Measurements from ENCODE around the gene CHD2.

CHD2 gene

DNA sequence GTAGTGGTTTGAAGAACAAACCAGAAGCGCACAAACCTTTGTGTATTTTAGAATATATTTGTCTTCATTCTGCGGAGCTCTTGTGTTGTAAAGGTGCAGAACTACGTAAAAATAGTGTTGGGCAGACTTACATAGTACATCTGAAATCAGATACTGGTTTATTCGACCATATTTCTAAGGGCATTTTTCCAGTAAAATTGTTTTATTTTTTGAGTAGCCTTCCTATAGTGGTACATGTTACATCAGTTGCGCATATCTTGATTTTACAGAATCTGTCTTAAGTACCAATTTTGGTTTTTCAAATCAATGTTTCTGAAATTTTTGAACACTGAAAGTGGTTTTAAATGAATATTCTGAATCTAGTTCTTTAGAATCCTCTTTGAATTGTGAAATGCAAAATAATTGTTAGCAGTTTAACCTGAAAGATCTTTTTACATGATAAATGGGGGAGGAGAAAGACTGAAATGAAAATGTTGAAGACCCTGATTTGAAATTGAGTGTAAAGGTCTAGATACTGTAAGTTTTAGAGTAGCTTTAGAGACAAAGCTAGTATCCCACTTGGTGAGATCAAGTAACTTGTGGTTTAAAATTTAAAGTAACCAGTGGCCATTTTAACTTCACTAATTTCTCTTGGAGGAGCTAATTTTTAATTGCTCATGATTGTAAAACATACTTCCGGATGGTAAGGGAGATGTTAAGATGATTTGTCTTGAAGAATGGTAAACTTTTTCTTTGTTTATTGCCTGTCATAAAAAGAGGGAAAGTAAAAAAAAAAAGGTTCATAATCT lies 15.5 kb upstream of the CHD2 start:
- DNase-seq (ENCODE audit: low read depth in 3 of 3, low spot score in 1 of 3) = no peak

DNA sequence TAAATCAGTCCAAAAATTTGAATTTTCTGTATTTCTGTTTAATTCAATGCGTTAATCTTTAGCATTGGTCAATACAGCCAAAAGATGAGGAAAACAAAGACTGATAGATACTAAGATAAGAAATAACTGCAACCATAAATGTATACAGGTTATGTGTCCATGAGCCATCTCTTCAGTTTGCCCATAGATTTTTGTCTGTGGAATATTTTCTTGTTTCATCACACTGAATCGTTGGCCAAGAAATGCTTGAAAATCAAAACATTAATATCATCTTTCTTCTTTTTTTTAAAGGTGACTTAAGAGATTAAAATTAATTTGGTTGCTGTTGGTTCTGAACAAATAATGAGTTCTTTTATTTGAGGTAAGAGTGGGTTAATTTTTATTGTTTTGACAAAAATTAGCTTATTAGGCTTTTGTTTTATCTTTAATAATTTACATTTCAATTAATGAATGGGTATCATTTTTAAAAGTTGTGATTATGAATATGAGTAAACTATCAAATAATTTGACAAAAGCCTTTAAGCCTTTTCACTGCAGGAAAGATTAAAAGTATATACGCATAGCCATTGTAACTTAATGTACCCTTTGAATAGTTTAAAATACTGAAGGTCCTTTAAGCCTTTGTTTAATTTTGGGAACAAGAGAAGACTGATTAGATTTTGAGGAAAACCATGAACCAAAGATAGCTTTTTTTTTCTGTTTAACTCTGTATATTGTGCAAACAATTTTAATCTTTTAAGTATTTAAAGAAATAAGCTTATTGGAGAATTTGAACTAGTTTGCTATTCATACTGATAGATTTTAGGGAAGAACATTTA lies 14.7 kb upstream of the CHD2 start:
- DNase-seq (ENCODE audit: low read depth in 3 of 3, low spot score in 1 of 3) = no peak

DNA sequence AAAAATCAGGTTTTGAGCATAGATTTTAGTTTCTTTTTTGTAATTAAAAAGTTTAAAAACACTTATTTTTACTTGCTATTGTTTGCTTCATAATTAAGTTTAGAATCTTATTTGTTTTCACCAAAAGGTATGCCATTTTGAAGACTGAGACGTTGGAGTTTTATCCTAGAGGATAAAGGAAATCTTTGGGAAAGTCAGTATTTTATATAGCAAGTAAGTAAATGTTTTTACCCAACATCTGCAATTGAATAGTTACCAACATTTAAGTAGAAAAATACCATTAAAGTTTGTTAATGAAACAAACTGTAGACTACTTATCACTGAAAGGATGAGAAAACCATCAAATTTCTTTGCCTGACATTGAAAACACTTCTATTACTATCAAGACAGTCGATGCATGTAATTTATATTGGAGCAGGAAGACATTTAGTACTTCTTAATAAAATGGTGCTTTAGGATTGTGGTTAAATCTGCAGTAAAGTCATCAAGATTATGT lies 14.0 kb upstream of the CHD2 start:
- DNase-seq (ENCODE audit: low read depth in 3 of 3, low spot score in 1 of 3) = no peak

DNA sequence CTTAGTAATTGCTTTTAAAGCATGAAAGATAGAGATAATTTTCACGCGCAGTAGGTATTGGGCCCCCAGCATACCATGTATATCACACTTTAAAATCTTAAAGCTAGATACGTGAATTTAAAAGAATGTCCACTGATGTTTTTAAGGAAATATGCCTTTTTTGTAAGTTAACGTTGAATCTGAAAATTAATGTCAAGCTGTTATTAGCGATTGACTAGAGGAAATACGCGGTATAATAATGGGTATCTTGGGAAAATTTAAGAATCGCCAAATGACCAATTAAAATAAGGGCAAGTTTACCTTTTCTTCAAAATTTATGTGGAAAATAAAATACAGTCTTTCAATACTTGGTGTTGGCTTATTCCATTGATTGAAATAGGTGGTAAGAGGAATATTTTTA lies 13.3 kb upstream of the CHD2 start:
- DNase-seq (ENCODE audit: low read depth in 3 of 3, low spot score in 1 of 3) = no peak

DNA sequence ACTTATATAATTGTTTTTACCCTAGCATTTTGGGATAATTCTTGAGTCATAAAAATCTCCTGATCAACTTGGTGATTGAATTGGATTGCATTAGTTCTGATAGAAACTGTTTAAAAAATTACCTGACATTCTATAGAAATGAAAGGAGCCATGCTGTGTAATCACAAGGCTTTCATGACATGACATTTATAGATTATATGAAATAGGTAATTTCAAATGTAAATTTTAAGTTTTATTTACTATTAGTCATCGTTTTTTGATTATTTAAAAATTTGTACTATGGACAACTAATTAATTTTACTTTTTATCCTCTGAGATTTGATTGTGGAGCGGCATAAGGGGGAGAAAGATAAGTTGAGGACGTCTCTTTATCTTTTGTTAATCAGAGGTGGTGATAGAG lies 12.3 kb upstream of the CHD2 start:
- DNase-seq (ENCODE audit: low read depth in 3 of 3, low spot score in 1 of 3) = no peak

DNA sequence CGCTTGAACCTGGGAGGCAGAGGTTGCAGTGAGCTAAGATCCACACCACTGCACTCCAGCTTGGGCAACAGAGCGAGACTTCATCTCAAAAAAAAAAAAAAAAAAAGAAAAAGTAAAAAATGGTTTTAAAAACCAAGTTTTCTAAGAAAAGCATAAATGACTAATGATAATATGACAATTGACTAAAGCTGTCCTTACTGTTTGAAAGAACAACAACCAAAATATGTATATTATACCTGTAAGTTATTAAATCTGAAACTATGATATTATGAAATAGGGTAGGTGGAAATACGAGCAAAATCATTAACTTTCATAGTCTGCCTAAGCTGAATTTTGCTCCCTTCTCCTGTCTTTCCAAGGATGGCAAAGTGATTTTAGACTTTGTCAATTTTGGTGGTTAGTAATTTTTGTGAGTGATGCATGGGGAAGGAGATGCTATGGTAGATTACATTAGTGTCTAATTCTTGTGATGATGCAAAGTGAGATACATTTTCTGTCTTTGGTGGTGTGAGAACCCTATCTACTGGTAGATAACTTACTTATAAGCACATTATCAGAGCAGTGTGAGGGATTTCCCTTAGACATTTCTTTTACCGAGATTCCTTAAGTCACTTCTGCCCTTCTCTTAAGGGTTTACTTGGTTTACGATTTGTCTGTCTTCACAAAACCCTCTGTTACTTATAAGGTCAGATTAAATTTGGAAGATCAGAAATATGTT lies 10.6 kb upstream of the CHD2 start:
- no peak for DNase-seq (ENCODE audit: low read depth in 3 of 3, low spot score in 1 of 3)

DNA sequence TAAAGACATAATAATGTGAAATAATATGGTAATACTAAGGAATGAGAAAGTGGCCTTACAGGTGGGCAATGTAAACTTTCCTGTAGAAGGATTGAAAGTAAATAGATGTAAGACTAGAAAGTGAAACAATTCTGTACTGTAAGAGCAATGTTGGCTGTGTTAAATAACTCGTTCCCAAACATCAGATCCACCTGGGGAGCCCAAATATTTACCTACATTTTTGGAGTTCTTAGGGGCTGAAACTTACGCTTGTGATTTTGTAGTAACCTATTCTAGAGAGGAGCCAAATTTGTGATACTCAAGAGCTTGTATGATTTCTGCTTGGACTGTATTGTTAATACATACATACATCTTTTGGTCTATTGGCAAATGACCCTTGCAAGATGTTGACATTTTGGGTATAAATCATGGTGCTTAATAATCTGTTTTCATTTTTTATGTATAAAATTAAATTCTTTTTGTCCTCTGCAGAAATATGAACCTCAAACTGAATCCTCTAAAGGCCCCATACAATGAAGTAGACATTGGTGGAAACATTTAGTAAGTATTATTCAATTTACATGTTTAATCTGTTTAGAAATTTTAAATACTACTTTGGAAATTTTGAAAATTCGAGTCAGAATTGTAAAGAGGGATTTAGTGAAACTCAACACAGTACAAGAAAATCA lies 8.5 kb upstream of the CHD2 start:
- no peak for DNase-seq (ENCODE audit: low read depth in 3 of 3, low spot score in 1 of 3)

DNA sequence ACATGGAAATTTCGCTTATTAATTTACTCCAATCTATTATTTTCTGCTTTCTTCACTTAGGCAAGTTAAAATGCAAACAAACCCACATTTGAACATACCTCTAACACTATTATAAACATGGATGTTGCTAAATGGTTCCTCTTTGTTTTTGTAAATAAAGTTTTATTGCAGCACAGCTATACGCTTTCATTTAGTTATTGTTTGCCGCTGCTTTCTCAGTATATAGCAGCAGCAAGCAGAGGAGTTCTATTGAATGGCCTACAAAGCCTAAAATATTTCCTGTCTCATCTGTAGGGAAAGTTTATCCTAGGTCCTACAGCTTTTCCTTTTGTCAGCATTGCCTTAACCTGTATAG lies 7.9 kb upstream of the CHD2 start:
- no peak for DNase-seq (ENCODE audit: low read depth in 3 of 3, low spot score in 1 of 3)

DNA sequence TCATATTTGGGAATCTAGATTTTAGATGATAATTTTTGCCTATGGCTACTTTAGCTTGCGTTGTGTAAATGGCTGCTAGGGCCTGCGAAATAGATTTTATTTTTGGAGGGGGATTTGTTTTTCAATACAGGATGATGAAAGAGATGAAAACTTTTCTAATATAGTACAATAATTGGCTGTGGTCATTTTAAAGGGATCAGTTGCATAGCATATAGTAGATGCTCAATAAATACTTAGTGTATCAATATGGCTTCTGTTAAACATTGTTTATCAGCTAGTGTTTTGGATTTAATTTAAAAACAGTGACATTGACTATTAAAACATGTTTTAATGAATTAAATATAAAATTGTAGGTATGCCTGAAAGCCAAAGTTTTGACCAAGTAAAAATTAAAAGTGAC lies 6.9 kb upstream of the CHD2 start:
- no peak for DNase-seq (ENCODE audit: low read depth in 3 of 3, low spot score in 1 of 3)

DNA sequence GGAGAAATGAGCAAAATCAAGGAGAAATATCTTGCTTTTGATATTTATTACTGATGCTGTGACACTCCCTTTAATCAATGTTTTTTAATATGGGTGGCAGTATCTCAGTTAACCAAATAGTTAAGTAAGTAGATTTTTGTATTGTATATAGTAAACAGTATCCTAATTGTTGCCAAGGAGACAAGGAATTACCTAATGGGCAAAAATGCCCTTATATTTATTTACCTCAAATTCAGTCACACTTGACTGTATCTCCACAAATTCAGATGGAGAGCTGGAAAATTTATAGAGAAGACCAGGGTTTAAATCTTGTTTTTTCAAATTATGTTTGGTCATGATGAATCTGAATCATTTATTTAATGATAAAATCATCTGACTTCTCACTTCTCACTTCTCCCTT lies 3.6 kb upstream of the CHD2 start:
- DNase-seq (ENCODE audit: low read depth in 3 of 3, low spot score in 1 of 3) = no peak

DNA sequence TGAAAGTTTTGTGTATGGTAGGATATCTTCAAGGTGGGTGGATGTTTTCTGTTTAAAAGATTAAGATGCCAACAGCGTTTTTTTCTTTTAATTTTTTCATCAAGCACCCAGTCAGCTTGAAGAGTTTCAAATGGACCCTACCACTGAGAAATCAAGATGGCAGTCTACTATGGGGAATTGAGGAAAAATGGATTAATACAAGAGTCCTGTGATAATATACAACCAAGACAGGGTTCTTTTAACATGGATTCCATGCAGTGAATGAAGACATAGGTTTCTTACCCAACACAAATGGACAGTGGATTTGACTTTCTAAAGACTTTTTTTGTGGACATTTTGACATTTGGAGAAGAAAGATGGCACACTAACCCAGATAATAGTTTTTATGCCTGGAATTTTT lies 2.5 kb upstream of the CHD2 start:
- DNase-seq (ENCODE audit: low read depth in 3 of 3, low spot score in 1 of 3) = no peak

DNA sequence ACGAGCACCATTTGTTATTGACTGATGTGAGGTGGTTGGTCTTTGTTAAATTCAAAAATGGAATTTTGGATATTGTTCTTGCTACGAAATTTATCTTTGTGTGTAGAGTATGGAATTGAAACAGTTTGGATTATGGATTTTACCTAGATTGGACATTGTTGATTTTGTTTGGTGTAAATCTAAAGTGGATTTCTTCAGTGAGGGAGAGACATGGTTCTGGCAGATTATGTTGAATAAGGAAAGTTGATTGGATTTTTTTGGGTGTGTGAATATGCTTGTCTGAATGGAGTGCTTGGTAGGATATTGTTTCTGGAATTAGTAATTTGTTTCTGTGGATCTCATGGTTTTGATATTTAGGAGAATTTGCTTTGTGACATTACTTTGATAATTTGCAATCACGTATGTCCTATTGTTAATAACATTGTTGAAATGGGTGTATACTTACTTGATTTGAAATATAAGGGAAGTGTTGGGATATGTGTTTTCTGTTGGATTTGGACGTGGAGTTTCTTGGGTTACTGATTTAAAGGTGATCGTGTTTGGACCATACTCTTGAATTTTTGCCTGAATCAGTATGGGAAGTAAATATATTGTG lies 1.0 kb upstream of the CHD2 start:
- no peak for DNase-seq (ENCODE audit: low read depth in 3 of 3, low spot score in 1 of 3)

DNA sequence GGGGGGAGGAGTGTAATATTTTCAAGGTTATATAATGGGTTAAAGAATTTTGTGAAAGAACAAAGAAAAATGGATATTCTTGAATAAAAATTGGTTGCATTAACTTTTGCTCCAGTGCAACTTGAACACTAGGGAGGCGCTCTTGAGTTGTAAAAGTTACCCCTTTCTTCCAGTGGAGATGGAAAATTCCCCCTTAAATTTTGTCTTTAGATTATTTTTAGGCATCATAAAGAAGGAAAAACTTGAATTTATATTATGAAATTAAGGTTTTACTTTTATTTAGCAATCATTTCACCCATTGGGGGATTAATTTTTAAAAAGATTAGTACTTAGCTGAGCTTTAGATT lies 550 bp upstream of the CHD2 start:
- no peak for DNase-seq (ENCODE audit: low read depth in 3 of 3, low spot score in 1 of 3)

DNA sequence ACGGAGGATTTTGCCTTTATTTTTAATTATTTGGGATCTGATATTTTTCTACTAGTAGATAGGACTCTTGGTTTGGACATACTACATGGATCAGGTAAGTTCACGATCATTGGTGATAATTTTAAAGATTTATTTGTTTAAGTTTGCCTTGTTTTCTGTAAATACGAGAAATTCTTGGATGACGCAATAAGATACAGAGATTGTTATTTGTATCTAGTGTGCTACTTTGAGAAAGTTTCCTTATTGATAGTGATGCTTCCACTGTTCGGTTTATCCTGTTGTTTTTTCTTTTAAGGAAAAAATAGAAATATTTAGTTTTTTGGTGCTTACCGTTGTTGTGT lies 577 bp downstream of the CHD2 start:
- DNase-seq (ENCODE audit: low read depth in 3 of 3, low spot score in 1 of 3) = no peak

DNA sequence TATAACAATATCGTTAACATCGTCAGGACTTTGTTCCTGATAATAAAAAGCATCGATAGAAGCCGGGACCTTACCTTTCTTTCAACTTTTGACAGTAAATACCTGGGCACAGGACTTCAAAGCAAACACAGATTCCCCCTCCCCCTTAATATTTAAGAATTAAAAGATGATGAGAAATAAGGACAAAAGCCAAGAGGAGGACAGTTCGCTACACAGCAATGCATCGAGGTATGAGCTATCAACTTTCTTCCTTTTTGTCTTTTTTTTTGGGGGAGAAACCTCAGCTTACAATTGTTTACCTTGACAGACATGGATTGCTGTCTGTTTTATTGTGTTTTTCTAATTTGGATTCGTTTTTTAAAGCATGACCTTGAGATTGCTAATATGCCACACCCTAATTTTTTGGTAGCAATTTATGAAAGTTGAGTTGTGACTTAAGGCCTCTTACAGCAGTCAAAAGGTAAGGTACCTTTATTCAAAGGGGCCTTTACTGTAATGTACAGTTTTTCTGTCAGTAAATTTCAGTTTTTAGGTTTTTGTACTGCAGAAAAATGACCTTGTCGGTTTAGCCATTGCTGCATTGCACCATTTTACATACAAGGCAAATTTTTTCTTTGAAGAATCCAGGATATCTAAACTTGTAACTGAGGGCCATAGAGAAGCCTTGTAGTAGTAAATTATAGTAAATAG lies 1.1 kb downstream of the CHD2 start:
- no peak for DNase-seq (ENCODE audit: low read depth in 3 of 3, low spot score in 1 of 3)

DNA sequence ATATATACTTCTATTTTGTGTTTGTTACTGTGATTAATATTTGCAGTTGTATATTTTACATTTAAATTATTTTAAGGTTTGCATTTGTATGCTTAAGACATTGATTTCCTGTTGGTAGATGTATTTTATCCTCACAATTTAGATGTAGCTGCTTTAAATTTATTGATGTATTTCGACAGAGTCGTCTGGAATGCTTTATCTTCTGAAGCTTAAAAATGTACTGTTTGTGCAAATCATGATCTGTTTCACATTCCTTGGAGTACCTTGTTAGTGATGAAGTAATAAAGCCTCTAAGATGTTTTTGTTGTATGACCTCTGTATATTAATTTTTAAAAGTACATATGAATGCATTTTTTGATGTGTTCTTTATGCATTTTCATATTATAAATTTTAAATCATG lies 1.9 kb downstream of the CHD2 start:
- no peak for DNase-seq (ENCODE audit: low read depth in 3 of 3, low spot score in 1 of 3)

DNA sequence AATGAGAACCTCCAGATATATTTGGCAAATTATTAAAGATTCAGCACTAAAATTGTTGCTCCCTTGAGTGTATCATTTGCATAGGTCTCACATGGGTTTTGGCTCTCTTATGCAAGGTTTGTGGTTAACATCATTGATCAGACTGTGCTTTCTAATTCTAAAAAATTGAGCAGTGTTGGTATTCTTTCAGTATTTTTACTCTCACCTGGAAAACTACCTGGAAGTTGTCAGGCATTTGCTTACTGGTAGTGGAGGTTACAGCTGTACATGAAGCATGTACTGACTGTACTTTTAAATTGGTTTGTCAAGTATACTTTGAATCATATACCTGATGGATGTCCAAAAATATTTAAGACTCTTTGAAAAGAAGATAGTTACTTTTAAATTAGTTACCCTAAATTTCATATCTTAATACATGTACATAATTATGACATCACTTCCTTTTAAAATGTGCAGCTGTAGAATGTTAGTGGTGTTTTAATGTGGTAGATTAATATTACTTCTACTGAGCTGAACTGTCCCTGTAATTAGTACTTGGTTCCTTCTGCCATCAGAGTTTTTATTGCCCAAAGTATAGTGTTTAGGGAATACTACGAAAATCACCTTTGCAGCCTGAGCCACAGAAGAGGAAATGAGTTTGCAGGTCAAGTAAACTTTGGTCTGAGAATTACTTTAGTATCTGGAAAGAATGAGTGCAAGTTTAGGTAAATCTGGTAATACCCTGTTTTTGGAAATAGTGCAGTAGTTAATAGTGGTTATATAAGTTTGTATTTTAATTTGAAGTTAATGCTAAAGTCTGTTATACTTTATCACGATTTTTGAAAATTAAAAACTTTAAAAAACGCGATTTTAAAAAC lies 2.8 kb downstream of the CHD2 start:
- DNase-seq (ENCODE audit: low read depth in 3 of 3, low spot score in 1 of 3) = no peak

DNA sequence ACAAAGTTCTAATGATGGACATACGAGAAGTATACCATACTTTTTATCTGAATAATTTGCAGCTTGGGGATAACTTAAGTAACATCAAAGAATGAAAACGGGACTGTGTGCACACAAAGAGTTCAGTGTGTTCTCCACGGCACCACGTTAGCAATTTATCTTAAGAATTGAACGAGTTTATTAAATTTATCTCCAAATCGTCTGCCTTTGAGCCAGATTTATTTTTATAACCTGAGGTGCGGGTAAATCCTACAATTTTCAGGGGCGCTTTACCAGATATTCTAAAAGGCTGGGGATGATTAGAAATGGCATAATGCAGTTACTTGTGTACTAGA lies 3.5 kb downstream of the CHD2 start:
- DNase-seq (ENCODE audit: low read depth in 3 of 3, low spot score in 1 of 3) = no peak

DNA sequence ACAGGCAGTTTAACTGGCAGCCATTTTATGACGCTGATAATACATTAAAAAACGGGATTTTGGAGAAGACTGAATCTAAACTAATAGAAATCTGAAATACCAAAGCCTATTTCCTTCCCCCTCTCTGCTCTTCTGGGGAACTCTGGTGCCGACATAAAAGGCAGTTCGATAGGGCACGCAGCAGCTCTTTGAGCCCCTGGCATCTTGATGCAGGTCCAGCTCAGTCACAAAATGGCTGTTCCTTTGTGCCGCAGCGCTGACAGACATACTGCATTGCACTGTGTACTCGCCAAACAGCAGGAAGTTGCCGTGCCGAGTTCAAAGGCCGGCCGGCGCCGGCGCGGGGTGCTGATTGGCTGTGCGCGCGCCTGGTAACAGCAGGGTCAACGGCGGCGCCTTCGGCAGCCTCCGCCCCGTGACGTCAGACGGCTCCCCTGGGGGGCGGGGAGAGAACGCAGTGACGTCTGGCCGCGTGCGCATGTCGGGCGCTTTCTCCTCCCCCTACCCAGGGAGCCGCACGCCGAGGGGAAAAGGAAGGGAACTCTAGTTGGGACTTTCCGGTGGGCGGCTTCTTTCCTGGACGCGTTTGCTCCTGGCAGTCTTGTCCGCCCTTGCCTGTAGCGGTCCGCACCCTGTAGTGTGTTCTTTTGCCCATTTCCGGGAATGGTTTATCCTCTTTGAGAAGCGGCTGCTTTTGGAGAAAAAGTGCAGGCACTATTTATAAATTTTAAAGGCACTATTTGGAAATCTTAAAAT lies 4.0 kb downstream of the CHD2 start:
- DNase-seq (ENCODE audit: low read depth in 3 of 3, low spot score in 1 of 3) = peak; percentile 97 to 98 (median 98)
